HEK293 (cell line): Measurements from ENCODE around the gene TSPAN9.

Source experiments
- CTCF ChIP-seq: fragments of 450-650 bp; formaldehyde crosslinking; IDR thresholded peaks from 2 replicates; pipeline ENCODE4 v1.5.1; 2016; ENCODE audit warnings: missing biosample characterization, missing genetic modification characterization
- TCF7L2 ChIP-seq: IDR thresholded peaks from 2 replicates; pipeline ENCODE4 v1.6.1; 2011; ENCODE audit warnings: low read depth, mild to moderate bottlenecking, inconsistent platforms, low read length, moderate library complexity, borderline replicate concordance
- ZNF114 ChIP-seq: fragments of 450-650 bp; formaldehyde crosslinking; IDR thresholded peaks from 2 replicates; pipeline ENCODE4 v1.5.0; 2017; ENCODE audit warnings: missing biosample characterization, missing genetic modification characterization
- ZNF121 ChIP-seq: fragments of 450-650 bp; formaldehyde crosslinking; IDR thresholded peaks from 2 replicates; pipeline ENCODE4 v1.5.1; 2016; ENCODE audit warnings: missing biosample characterization, missing genetic modification characterization
- ZNF133 ChIP-seq: fragments of 450-650 bp; formaldehyde crosslinking; IDR thresholded peaks from 2 replicates; pipeline ENCODE4 v1.5.1; 2016; ENCODE audit warnings: missing biosample characterization, missing genetic modification characterization
- ZNF146 ChIP-seq: fragments of 450-650 bp; formaldehyde crosslinking; IDR thresholded peaks from 2 replicates; pipeline ENCODE4 v1.5.1; 2016; ENCODE audit warnings: missing biosample characterization, missing genetic modification characterization
- ZNF26 ChIP-seq: fragments of 450-650 bp; formaldehyde crosslinking; IDR thresholded peaks from 2 replicates; pipeline ENCODE4 v1.5.1; 2016; ENCODE audit warnings: missing biosample characterization, missing genetic modification characterization
- ZNF423 ChIP-seq: fragments of 450-650 bp; formaldehyde crosslinking; IDR thresholded peaks from 2 replicates; pipeline ENCODE4 v1.5.1; 2016; ENCODE audit warnings: missing biosample characterization, missing genetic modification characterization
- ZNF529 ChIP-seq: fragments of 450-650 bp; formaldehyde crosslinking; IDR thresholded peaks from 2 replicates; pipeline ENCODE4 v1.5.1; 2017; ENCODE audit warnings: missing genetic modification characterization, missing biosample characterization; ENCODE audit not compliant: insufficient replicate concordance
- ZNF561 ChIP-seq: fragments of 450-650 bp; IDR thresholded peaks from 2 replicates; pipeline ENCODE4 v1.5.1; 2018; ENCODE audit warnings: missing biosample characterization, missing genetic modification characterization, borderline replicate concordance
- ZNF747 ChIP-seq: fragments of 450-650 bp; formaldehyde crosslinking; IDR thresholded peaks from 2 replicates; pipeline ENCODE4 v1.5.1; 2016; ENCODE audit warnings: missing biosample characterization, missing genetic modification characterization
- ZNF830 ChIP-seq: fragments of 450-650 bp; IDR thresholded peaks from 2 replicates; pipeline ENCODE4 v1.5.0; 2018; ENCODE audit warnings: missing biosample characterization, missing genetic modification characterization, low read depth, mild to moderate bottlenecking, moderate library complexity

- TF ChIP-seq ZNF529 (tag by site-specific recombination), result no peak
- TF ChIP-seq ZNF121 (tag by site-specific recombination), result no peak
- no peak for TF ChIP-seq TCF7L2
- TF ChIP-seq CTCF (tag by site-specific recombination), result no peak
- TF ChIP-seq ZNF423, result no peak
- TF ChIP-seq ZNF830 (tag by site-specific recombination), result no peak
- TF ChIP-seq ZNF561 (tag by site-specific recombination), result no peak
- TF ChIP-seq ZNF146 (tag by site-specific recombination), result no peak
- TF ChIP-seq ZNF133 (tag by site-specific recombination), result no peak
- no peak for TF ChIP-seq ZNF114 (tag by site-specific recombination)
- no peak for TF ChIP-seq ZNF26
- TF ChIP-seq ZNF747 (tag by site-specific recombination), result no peak
Measured at GRCh38 chr12:3224530-3224903, 147.3 kb downstream of the TSPAN9 start.
